Activated naive CD4-positive, alpha-beta T cell treated with anti-CD3 and anti-CD28 coated beads, Interleukin-2, amount 50 U/mL, for 24 hours (primary cell): Measurements from ENCODE around the gene TAF4.

Experiments used
- H3K27ac Mint-ChIP-seq: one replicate; pipeline ENCODE4 v1.8.0; 2021; ENCODE audit warnings: mild to moderate bottlenecking, mixed read lengths
- H3K27me3 Mint-ChIP-seq: one replicate; pipeline ENCODE4 v1.8.0; 2021; ENCODE audit warnings: mixed read lengths
- H3K36me3 Mint-ChIP-seq: one replicate; pipeline ENCODE4 v1.8.0; 2021; ENCODE audit warnings: mixed read lengths
- H3K4me1 Mint-ChIP-seq: one replicate; pipeline ENCODE4 v1.8.0; 2021; ENCODE audit warnings: mixed read lengths
- H3K4me3 Mint-ChIP-seq: one replicate; pipeline ENCODE4 v1.8.0; 2021; ENCODE audit warnings: mild to moderate bottlenecking, mixed read lengths
- H3K9me3 Mint-ChIP-seq: one replicate; pipeline ENCODE4 v1.8.0; 2021; ENCODE audit warnings: mixed read lengths

TAF4 gene

GRCh38 chr20:61940976-61941720 is 124.5 kb downstream of the TAF4 start:
- Mint-ChIP-seq H3K9me3 (no peaks in the 10 kb centered on the region), H3K4me1 (no peaks in the 10 kb centered on the region), H3K36me3 (no peaks in the 10 kb centered on the region), H3K4me3 (no peak overlapping the region), H3K27me3 (no peaks in the 10 kb centered on the region), H3K27ac (no peak overlapping the region)

GRCh38 chr20:61940491-61940890 is 125.2 kb downstream of the TAF4 start:
- H3K4me1 Mint-ChIP-seq = no peaks in the 10 kb centered on the region
- no peaks in the 10 kb centered on the region for H3K27me3 Mint-ChIP-seq
- no peak overlapping the region for H3K4me3 Mint-ChIP-seq
- no peak overlapping the region for H3K27ac Mint-ChIP-seq
- no peaks in the 10 kb centered on the region for H3K9me3 Mint-ChIP-seq
- H3K36me3 Mint-ChIP-seq = no peaks in the 10 kb centered on the region

- Mint-ChIP-seq H3K9me3 (no peaks in the 10 kb centered on the region), H3K4me3 (no peak overlapping the region), H3K27ac (no peak overlapping the region), H3K27me3 (no peaks in the 10 kb centered on the region), H3K4me1 (no peaks in the 10 kb centered on the region), H3K36me3 (no peaks in the 10 kb centered on the region)
Measured at GRCh38 chr20:61939691-61940360, 125.9 kb downstream of the TAF4 start.

GRCh38 chr20:61938839-61939690 is 126.6 kb downstream of the TAF4 start:
- Mint-ChIP-seq H3K9me3 (no peaks in the 10 kb centered on the region), H3K4me3 (no peak overlapping the region), H3K27me3 (no peaks in the 10 kb centered on the region), H3K4me1 (no peaks in the 10 kb centered on the region), H3K27ac (no peak overlapping the region), H3K36me3 (no peaks in the 10 kb centered on the region)

GRCh38 chr20:61937963-61938838 is 127.5 kb downstream of the TAF4 start:
- Mint-ChIP-seq H3K27ac (no peak overlapping the region), H3K4me3 (no peak overlapping the region), H3K36me3 (no peaks in the 10 kb centered on the region), H3K4me1 (no peaks in the 10 kb centered on the region), H3K9me3 (no peaks in the 10 kb centered on the region), H3K27me3 (no peaks in the 10 kb centered on the region)

GRCh38 chr20:61937146-61937962 is 128.3 kb downstream of the TAF4 start:
- H3K4me3 Mint-ChIP-seq = no peak overlapping the region
- H3K36me3 Mint-ChIP-seq = no peaks in the 10 kb centered on the region
- no peaks in the 10 kb centered on the region for H3K4me1 Mint-ChIP-seq
- H3K27ac Mint-ChIP-seq = no peak overlapping the region
- no peaks in the 10 kb centered on the region for H3K27me3 Mint-ChIP-seq
- H3K9me3 Mint-ChIP-seq = no peaks in the 10 kb centered on the region

GRCh38 chr20:61936701-61937131 is 129.0 kb downstream of the TAF4 start:
- no peak overlapping the region for H3K27ac Mint-ChIP-seq
- no peaks in the 10 kb centered on the region for H3K36me3 Mint-ChIP-seq
- H3K27me3 Mint-ChIP-seq = no peaks in the 10 kb centered on the region
- no peaks in the 10 kb centered on the region for H3K4me1 Mint-ChIP-seq
- no peak overlapping the region for H3K4me3 Mint-ChIP-seq
- no peaks in the 10 kb centered on the region for H3K9me3 Mint-ChIP-seq

- Mint-ChIP-seq H3K9me3 (no peaks in the 10 kb centered on the region), H3K27ac (no peak overlapping the region), H3K4me3 (no peak overlapping the region), H3K27me3 (no peaks in the 10 kb centered on the region), H3K4me1 (no peaks in the 10 kb centered on the region), H3K36me3 (no peaks in the 10 kb centered on the region)
Measured at GRCh38 chr20:61935926-61936700, 129.6 kb downstream of the TAF4 start.

- no peaks in the 10 kb centered on the region for H3K36me3 Mint-ChIP-seq
- no peaks in the 10 kb centered on the region for H3K27me3 Mint-ChIP-seq
- no peaks in the 10 kb centered on the region for H3K9me3 Mint-ChIP-seq
- no peak overlapping the region for H3K4me3 Mint-ChIP-seq
- H3K27ac Mint-ChIP-seq = no peak overlapping the region
- no peaks in the 10 kb centered on the region for H3K4me1 Mint-ChIP-seq
Measured at GRCh38 chr20:61934716-61935530, 130.8 kb downstream of the TAF4 start.

- no peaks in the 10 kb centered on the region for H3K27me3 Mint-ChIP-seq
- H3K9me3 Mint-ChIP-seq = no peaks in the 10 kb centered on the region
- no peaks in the 10 kb centered on the region for H3K4me1 Mint-ChIP-seq
- no peak overlapping the region for H3K4me3 Mint-ChIP-seq
- no peak overlapping the region for H3K27ac Mint-ChIP-seq
- no peaks in the 10 kb centered on the region for H3K36me3 Mint-ChIP-seq
Measured at GRCh38 chr20:61933951-61934715, 131.5 kb downstream of the TAF4 start.

GRCh38 chr20:61933481-61933950 is 132.2 kb downstream of the TAF4 start:
- no peaks in the 10 kb centered on the region for H3K27me3 Mint-ChIP-seq
- H3K4me3 Mint-ChIP-seq = no peak overlapping the region
- H3K4me1 Mint-ChIP-seq = no peaks in the 10 kb centered on the region
- no peaks in the 10 kb centered on the region for H3K9me3 Mint-ChIP-seq
- no peaks in the 10 kb centered on the region for H3K36me3 Mint-ChIP-seq
- H3K27ac Mint-ChIP-seq = no peak overlapping the region

GRCh38 chr20:61932711-61933480 is 132.8 kb downstream of the TAF4 start:
- Mint-ChIP-seq H3K27ac (no peak overlapping the region), H3K36me3 (no peaks in the 10 kb centered on the region), H3K27me3 (no peaks in the 10 kb centered on the region), H3K4me3 (no peak overlapping the region), H3K9me3 (no peaks in the 10 kb centered on the region), H3K4me1 (no peaks in the 10 kb centered on the region)
